Left lung (tissue), 10 donors: Measurements from ENCODE around the gene MUC21. TPM values are rescaled to one million over a fixed set of nuclear protein-coding genes. Genes with fewer than 3 reads are reported as not detected.
"Not testable (repeated sequence)": the region's sequence is repeated elsewhere in the genome, so short reads cannot be mapped to it uniquely, and the experiment has no call there.

ENCODE experiments used
- ATAC-seq: fragments of 200-7000 bp; cut with Tn5 transposase; one replicate; pipeline ENCODE4 v1.9.1; 2020; ENCODE audit warnings: moderate library complexity
- DNase-seq, 4 donors: peaks; one replicate each; pipeline ENCODE4 v3.0.0-alpha.2; 2013 to 2020
- H3K27ac ChIP-seq, 2 donors: fragments of 200-600 bp; sonication (generic) in 1 of 2; one replicate each; pipeline versions ENCODE4 v1.5.0 to v1.8.0; 2020 to 2021
- H3K27me3 ChIP-seq, 2 donors: fragments of 200-600 bp; sonication (generic) in 1 of 2; one replicate each; pipeline versions ENCODE4 v1.5.0 to v1.8.0; 2020 to 2021
- H3K36me3 ChIP-seq, 2 donors: fragments of 200-600 bp; sonication (generic) in 1 of 2; one replicate each; pipeline versions ENCODE4 v1.5.0 to v1.8.0; 2020 to 2021
- H3K4me1 ChIP-seq, 2 donors: fragments of 200-600 bp; one replicate each; pipeline ENCODE4 v1.8.0; 2021
- H3K4me3 ChIP-seq, 2 donors: fragments of 200-600 bp; sonication (generic) in 1 of 2; one replicate each; pipeline versions ENCODE4 v1.5.0 to v1.8.0; 2020 to 2021; ENCODE audit warnings: mild to moderate bottlenecking in 1 of 2
- H3K9me3 ChIP-seq, 2 donors: fragments of 200-600 bp; sonication (generic) in 1 of 2; one replicate each; pipeline versions ENCODE4 v1.5.0 to v1.8.0; 2020 to 2021
- intact Hi-C, 2 donors: fragments of 100-400 bp; cut with DNase I; formaldehyde crosslinking; loops; one replicate each; pipeline versions ENCODE4 v1.11.2 to v1.14.2; 2022
- polyA plus RNA-seq, 6 donors: library from polyadenylated mRNA; unstranded; fragments of 120-200 nt; gene quantifications; one replicate each; pipeline ENCODE4 v1.2.1, GENCODE V29; 2013; ENCODE audit not compliant: insufficient read length in 6 of 6
- total RNA-seq, 2 donors: library from RNA; stranded (reverse); fragmentation: NEBNext Ultra II Directional; extraction: Animal tissue kit (Norgen Biotek cat#: 25700); gene quantifications; one replicate each; pipeline ENCODE4 v1.2.1, GENCODE V29; 2021
- TF ChIP-seq, protein P1 (sequence below), 2 donors: fragments of 200-600 bp; sonication (generic) in 1 of 2; IDR thresholded peaks; one replicate each; pipeline versions ENCODE4 v1.5.0 to v1.8.0; 2021; ENCODE audit warnings: antibody characterized with exemption in 2 of 2
- donor health status: DM: no; HTN: yes; CAD: no.
- donor health status: DM: no; HTN: no; CAD: no.

MUC21 gene
- total and polyA plus RNA-seq, 8 donors = 0.04 to 9.5 (median 4.3) TPM; not detected in 4

DNA sequence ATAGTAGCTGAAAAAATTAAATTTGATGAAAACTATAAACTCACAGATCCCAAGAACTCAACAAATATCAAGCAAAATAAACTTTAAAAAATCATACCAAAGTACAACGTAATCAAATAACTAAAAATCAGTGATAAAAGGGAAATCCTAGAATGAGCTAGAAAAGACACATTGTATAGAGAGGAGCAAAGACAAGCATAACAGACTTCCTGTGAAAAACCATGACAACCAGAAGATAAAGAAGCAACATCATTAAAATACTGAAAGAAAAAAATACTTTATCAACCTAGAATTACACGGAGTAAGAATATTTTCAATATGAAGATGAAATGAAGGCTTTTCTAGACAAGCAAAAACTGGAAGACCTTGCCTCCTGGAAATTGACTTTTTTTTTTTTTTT, 36.5 kb downstream of the MUC21 start:
- H3K27ac ChIP-seq = no peak overlapping the region
- intact Hi-C loops = no loop called here
- H3K4me1 ChIP-seq = no peaks in the 10 kb centered on the region
- DNase-seq (no peak), ATAC-seq (no peak)
- H3K27me3 ChIP-seq = peaks cover 0 to 6% of the 10 kb centered on the region in 2 donors
- H3K4me3 ChIP-seq = no peak overlapping the region
- H3K36me3 ChIP-seq = no peaks in the 10 kb centered on the region
- TF ChIP-seq, protein P1, sequence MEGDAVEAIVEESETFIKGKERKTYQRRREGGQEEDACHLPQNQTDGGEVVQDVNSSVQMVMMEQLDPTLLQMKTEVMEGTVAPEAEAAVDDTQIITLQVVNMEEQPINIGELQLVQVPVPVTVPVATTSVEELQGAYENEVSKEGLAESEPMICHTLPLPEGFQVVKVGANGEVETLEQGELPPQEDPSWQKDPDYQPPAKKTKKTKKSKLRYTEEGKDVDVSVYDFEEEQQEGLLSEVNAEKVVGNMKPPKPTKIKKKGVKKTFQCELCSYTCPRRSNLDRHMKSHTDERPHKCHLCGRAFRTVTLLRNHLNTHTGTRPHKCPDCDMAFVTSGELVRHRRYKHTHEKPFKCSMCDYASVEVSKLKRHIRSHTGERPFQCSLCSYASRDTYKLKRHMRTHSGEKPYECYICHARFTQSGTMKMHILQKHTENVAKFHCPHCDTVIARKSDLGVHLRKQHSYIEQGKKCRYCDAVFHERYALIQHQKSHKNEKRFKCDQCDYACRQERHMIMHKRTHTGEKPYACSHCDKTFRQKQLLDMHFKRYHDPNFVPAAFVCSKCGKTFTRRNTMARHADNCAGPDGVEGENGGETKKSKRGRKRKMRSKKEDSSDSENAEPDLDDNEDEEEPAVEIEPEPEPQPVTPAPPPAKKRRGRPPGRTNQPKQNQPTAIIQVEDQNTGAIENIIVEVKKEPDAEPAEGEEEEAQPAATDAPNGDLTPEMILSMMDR (IDR thresholded peaks at IDR 0.05) = no peak
- no peaks in the 10 kb centered on the region for H3K9me3 ChIP-seq

DNA sequence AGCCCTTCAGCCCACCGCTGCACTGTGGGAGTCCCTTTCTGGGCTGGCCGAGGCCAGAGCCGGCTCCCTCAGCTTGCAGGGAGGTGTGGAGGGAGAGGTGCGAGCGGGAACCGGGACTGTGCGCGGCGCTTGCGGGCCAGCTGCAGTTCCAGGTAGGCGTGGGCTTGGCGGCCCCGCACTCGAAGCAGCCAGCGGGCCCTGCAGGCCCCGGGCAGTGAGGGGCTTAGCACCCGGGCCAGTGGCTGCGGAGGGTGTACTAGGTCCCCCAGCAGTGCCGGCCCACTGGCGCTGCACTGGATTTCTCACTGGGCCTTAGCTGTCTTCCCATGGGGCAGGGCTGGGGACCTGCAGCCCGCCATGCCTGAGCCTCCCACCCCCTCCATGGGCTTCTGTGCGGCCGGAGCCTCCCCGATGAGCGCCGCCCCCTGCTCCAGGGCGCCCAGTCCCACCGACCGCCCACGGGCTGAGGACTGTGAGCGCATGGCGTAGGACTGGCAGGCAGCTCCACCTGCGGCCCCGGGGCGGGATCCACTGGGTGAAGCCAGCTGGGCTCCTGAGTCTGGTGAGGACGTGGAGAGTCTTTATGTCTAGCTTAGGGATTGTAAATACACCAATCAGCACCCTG, 37.2 kb downstream of the MUC21 start:
- H3K4me3 ChIP-seq, DNase-seq, intact Hi-C loops, H3K27ac ChIP-seq, H3K27me3 ChIP-seq, H3K36me3 ChIP-seq, H3K4me1 ChIP-seq, H3K9me3 ChIP-seq: not testable (repeated sequence)
- ATAC-seq = peak; percentile 44

DNA sequence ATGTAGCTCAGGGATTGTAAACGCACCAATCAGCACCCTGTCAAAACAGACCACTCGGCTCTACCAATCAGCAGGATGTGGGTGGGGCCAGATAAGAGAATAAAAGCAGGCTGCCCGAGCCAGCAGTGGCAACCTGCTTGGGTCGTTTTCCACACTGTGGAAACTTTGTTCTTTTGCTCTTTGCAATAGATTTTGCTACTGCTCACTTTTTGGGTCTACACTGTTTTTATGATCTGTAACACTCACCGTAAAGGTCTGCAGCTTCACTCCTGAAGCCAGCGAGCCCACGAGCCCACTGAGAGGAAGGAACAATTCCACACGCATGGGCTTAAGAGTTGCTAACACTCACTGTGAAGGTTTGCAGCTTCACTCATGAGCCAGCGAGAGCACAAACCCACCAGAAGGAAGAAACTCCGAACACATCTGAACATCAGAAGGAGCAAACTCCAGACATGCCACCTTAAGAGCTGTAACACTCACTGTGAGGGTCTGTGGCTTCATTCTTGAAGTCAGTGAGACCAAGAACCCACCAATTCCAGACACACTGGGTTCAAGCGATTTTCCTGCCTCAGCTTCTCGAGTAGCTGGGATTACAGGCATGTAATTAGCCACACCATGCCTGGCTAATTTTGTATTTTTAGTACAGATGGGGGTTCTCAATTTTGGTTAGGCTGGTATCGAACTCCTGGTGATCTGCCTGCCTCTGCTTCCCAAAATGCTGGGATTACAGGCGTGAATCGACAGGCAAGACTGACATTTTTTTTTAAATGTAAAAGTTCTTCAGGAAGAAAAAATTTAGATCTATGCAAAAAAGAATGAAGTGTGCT, 38.4 kb downstream of the MUC21 start:
- H3K9me3 ChIP-seq, H3K27me3 ChIP-seq, H3K36me3 ChIP-seq, DNase-seq, H3K4me1 ChIP-seq, H3K27ac ChIP-seq, ATAC-seq, intact Hi-C loops, H3K4me3 ChIP-seq: not testable (repeated sequence)

DNA sequence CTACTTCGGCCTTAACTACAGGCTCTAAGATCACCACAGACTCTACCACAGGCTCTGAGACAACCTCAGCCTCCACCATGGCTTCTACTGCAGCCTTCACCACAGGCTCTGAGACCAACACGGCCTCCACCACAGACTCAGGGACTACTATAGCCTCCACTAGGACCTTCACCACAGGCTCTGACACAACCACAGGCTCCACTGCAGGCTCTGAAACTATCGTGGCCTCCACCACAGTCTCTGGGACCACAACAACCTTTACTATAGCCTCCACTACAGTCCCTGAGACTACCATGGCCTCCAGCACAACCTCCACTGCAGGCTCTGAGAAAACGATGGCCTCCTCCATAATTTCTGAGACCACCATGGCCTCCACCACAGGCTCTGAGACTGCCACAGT, 42.1 kb downstream of the MUC21 start:
- Histone ChIP-seq H3K27ac (no peak overlapping the region), H3K4me1 (no peaks in the 10 kb centered on the region), H3K27me3 (peaks cover 0 to 3% of the 10 kb centered on the region in 2 donors), H3K36me3 (no peaks in the 10 kb centered on the region), H3K9me3 (no peaks in the 10 kb centered on the region), H3K4me3 (no peak overlapping the region)
- TF ChIP-seq, protein P1 (IDR thresholded peaks at IDR 0.05) = no peak
- no peak for ATAC-seq
- no peak for DNase-seq
- intact Hi-C loops = no loop called here

DNA sequence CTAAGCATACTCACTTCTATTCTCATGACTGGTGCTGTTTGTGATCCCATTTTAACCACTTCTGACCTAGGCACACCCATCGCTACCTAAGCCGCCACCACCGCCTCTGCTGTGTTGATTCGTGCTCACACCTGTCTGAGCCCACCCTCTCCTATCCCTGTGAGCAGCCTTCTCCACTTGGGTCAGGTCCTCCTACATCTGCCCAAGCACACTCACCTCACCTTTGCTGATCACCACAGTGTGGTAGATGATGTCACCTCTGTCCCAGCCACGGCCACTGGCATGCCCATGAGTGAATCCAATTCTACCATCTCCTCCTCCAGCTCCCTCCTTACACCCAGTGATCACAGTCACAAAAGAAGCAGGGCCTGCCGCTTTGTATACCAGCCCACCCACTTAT, 47.6 kb downstream of the MUC21 start:
- H3K4me1 ChIP-seq = no peaks in the 10 kb centered on the region
- DNase-seq = no peak
- no peak for ATAC-seq
- no peaks in the 10 kb centered on the region for H3K27me3 ChIP-seq
- no peaks in the 10 kb centered on the region for H3K9me3 ChIP-seq
- TF ChIP-seq, protein P1 (IDR thresholded peaks at IDR 0.05) = no peak
- no peak overlapping the region for H3K27ac ChIP-seq
- intact Hi-C loops = no loop called here
- no peak overlapping the region for H3K4me3 ChIP-seq
- H3K36me3 ChIP-seq = no peaks in the 10 kb centered on the region

DNA sequence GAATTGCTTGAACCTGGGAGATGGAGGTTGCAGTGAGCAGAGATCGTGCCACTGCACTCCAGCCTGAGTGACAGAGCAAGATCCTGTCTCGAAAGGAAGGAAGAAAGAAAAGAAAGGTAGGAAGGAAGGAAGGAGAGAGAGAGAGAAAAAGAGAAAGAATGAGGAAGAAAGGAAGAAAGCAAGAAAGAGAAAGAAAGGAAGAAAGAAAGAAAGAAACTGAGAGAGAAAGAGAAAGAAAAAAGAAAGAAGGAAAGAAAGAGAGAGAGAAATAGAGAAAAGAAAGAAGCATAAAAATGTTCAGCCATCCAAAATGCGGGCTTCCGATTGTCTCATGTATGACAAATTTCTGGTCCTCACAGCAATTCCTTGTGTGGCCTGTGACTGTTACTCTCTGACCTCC, 49.6 kb downstream of the MUC21 start:
- ATAC-seq (no peak), DNase-seq (no peak)
- no peak overlapping the region for H3K4me3 ChIP-seq
- no peak overlapping the region for H3K27ac ChIP-seq
- no peaks in the 10 kb centered on the region for H3K27me3 ChIP-seq
- no peaks in the 10 kb centered on the region for H3K9me3 ChIP-seq
- H3K36me3 ChIP-seq = no peaks in the 10 kb centered on the region
- TF ChIP-seq, protein P1 (IDR thresholded peaks at IDR 0.05) = no peak
- intact Hi-C loops = no loop called here
- H3K4me1 ChIP-seq = no peaks in the 10 kb centered on the region
